ENCODE measurements around the gene DLK1.

Gene DLK1

DNA sequence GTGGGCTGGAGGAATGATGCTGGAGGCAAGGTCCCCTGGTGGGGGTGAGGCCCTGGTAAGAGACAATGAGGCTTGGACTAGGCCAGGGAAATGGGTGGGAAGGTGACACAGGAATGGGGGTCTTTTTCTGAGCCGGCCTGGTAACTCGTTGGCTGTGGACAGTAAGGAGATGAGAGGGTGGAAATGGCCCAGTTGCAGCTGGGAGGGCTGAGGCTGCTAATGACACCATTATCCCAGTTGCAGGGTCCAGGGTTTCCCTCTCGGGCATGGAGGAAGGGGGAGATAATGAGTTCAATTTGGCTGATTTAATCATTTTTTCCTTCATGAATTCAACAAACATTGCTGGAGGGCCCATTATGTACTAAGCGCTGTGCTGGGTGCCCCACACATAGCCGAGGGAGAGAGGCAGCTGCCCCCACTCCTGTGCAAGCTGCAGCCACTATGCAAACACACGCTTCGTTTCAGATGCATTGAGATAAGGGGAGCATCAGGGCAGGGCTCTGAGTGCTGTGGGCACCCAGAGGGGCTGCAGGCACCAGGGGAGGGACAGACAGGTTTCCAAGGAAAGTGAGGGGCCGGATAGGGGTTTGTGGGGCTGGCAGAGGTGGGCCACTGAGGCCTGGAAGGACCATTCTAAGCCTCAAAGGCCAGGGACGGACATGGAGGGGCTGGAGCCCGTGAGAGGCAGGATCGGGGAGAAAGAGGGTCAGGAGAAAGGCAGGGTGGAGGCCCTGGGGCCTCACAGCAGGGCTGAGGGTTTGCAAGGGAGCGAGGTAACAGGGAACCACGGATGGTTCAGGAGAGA is 56.0 kb downstream of the DLK1 start:
- H3K4me3 ChIP-seq (ENCODE audit: low read length) = no peak overlapping the region
- TF ChIP-seq ZNF274 (IDR thresholded peaks at IDR 0.05; ENCODE audit: low read depth, low read length) = no peak

DNA sequence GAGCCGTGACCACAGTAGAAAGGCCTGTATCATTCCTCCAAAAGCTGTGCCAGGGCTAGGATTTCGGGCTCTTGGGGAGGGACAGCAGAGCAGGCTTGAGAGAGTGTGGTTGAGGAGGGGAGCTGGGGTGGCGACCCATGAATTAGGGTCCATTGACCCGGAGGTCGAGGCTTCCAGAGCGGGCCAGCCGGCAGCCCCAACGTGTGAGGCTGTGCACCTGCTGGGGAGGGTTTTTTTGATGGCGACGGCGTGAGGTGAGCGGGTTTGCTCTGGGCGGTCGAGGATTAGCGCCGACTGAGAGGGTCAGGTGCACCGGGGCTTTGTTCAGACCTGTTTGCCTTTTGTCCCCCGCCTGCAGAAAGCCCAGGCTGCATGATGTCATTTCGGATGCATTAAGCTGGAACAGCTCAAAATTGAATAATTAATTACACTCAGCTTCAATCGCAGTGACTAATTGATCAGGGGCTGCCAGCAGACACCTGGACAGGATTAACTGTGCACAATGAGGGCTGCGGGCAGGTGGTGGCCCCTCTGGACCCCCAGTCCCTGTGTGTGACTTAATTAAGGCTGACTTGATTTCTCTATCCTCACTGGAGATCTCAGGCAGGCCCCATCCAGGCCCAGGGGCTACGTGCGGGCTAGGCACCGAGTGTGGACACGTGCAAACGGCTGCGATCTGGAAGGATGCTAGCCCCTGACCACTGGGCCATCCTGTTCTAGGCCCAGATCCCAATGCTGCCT is 57.1 kb downstream of the DLK1 start:
- no peak for TF ChIP-seq ZNF274 (IDR thresholded peaks at IDR 0.05; ENCODE audit: low read depth, low read length)
- H3K4me3 ChIP-seq (ENCODE audit: low read length) = no peak overlapping the region

DNA sequence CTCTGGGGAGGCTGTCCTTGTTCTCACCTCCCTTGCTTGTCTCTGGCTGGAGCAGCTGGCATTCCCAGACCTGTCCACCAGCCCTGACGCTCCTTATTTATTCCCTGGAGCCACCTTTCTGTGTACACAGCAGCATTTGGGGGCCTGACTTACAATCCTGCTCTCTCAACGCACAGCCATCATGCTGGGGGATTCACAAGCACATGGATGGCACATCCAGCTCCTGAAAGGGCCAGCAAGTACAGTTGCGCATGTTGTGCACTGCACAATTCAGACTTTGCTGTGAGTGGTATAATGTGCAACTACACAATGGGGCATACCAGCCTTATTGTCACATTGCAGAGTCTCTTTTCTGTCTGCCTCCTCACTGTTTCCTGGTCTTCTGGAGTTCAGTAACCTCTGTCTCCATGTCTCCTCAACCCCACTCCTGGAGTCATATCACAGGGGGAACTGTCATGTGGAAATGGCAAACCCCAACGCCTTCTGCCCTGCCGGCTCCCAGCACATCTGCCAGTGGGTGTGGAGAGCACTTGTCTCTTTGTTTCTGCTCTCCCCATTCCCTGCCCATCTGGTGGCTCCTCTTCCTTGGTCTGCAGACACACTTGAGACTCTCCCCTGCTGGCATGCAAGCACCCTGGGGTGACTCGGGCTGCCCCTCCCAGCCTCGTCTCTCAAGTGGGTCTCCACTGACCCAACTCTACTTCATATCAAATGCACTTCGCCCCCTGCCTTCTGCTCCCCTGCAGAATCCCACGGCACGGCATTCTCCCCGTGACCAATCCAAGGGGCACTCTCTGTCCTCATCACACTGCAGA is 58.0 kb downstream of the DLK1 start:
- TF ChIP-seq ZNF274 (IDR thresholded peaks at IDR 0.05; ENCODE audit: low read depth, low read length) = no peak
- H3K4me3 ChIP-seq (ENCODE audit: low read length) = no peak overlapping the region

DNA sequence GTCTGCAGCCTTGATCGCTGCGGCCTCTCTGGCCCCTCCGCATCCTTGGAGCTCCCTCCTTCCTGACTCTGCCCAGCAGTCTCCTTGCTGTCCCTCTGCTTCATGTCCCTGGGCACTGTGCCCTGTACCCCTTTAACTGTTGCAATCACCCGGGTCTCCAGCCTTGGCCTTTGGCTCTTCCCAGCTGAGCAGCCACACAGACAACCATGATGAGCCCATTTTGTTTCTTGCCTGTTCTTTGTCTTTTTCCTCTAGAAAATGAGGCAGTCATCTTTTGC is 58.6 kb downstream of the DLK1 start:
- no peak overlapping the region for H3K4me3 ChIP-seq (ENCODE audit: low read length)
- no peak for TF ChIP-seq ZNF274 (IDR thresholded peaks at IDR 0.05; ENCODE audit: low read depth, low read length)

DNA sequence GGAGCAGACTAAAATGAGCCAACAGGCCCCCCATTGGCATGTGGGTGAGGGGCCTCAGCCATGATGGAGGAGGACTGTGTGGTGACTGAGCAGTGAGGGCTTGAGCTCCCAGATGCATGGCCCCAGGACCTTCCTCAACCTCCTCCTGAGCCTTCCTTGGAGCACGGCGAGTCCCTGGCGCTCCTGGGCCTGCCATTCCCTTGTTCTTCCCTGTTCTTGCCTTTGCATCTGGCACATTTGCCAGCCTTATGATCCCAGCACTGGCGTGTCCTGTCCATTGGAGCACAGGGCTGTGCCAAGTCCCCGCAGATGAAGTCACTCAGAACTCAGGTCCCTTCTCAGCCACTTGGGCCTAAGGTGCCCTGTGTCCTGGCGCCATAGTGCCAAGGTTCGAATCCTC is 58.9 kb downstream of the DLK1 start:
- H3K4me3 ChIP-seq (ENCODE audit: low read length) = no peak overlapping the region
- no peak for TF ChIP-seq ZNF274 (IDR thresholded peaks at IDR 0.05; ENCODE audit: low read depth, low read length)

DNA sequence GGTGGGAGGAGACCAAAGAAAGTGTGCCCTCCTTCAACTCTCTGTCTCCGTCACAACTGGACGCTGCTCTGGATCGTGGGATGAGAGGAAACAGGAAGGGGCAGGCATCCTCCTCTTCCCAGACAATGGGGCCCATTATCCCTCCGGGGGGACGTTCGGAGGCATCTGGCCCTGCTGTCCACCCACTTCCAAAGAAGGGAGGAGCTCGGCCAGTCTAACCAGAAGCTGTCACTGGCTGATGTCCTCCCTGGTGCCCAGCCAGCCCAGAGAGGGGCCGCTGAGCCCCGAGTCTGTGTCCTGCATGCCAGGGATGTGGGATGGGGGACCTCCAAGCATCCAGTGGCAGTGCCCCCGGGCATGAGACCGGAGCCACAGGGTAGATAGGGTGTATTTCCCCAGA is 59.4 kb downstream of the DLK1 start:
- H3K4me3 ChIP-seq (ENCODE audit: low read length) = no peak overlapping the region
- no peak for TF ChIP-seq ZNF274 (IDR thresholded peaks at IDR 0.05; ENCODE audit: low read depth, low read length)

DNA sequence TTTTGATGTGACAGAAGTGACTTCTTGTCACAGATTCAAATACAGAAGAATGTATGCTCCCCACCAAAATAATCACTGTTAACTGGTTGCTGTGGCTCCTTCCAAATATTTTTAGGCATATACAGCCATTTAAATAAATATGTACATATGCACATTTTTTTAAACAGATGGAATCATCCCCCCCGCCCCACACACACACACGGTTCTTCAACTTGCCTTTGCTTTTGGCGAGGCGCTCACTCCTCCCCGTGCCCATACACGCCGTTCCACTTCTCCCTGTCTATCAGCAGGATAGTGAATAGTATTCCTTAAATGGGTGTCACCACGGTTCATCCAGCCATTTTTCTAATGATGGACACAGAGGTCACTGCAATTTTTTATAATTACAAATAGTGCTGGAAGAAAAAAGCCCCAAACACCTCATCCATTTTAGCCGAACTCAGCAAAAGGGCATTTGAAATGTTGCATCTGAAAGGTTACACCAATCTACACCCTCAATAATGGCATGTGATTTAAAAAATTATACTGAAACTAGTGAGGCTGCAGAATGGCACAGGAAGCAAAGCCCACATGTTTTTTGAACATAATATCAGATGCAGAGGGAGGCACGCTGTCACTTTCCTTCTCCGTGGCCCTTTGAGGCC is 60.0 kb downstream of the DLK1 start:
- no peak overlapping the region for H3K4me3 ChIP-seq (ENCODE audit: low read length)
- TF ChIP-seq ZNF274 (IDR thresholded peaks at IDR 0.05; ENCODE audit: low read depth, low read length) = no peak

DNA sequence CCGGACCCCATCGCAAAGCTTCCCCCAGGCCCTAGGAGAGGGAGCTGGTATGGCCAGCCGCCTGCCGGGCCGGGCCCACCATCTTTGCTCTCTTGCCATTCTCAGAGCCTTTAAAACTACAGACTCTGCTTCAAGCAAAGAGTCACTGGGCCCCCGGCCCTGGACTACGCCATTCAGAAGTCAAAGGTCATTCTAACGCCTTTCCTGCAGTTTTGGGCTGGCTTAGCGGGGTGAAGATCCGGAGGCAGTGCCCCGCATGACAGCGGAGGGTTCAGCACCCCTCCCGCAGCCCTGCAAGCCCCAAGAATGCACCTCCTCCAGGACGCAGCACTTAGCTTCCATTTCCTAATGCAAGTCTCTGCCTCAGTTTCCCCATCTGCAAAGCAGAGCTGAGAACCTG is 61.0 kb downstream of the DLK1 start:
- no peak for TF ChIP-seq ZNF274 (IDR thresholded peaks at IDR 0.05; ENCODE audit: low read depth, low read length)
- no peak overlapping the region for H3K4me3 ChIP-seq (ENCODE audit: low read length)
